ENCODE results near the gene MYMK.

MYMK gene

DNA sequence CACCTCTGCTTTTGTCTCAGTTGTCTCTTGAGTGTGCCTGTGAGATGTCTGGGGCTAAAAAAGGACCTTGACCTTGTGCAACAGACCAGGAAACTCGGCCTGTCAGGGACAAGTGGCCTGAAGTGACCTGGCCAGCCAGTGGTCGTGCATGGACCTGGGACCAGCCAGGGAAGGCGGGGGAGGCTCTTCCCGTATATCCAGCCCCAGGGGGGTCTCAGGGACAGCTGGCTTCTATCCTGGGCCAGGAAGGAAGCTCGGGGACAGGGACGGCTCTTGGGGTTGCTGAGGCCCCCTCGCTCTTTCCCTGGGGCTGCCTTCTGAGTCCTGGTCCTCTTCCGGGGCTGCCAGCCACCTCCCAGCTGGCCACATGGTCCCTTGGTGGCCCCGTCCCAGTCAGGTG, 6.5 kb upstream of the MYMK start:
- no peak overlapping the region for H3K4me3 ChIP-seq (ENCODE audit: low read length in 2 of 2)
- H3K36me3 ChIP-seq (replicated peaks in 1 of 2; ENCODE audit: control insufficient read depth in 2 of 2, insufficient read depth in 2 of 2, low read length in 2 of 2): no peaks in the 10 kb centered on the region
- no peak overlapping the region for H3K4ac ChIP-seq (ENCODE audit: low read length)
- H3K9me3 ChIP-seq (replicated peaks in 1 of 2; ENCODE audit: control insufficient read depth in 2 of 2, insufficient read depth in 1 of 2, low read depth in 1 of 2, low read length in 2 of 2): no peaks in the 10 kb centered on the region
- H2BK12ac ChIP-seq (ENCODE audit: low read length): no peak overlapping the region
- H4K91ac ChIP-seq (ENCODE audit: low read depth, low read length, poor library complexity): no peak overlapping the region
- no peak overlapping the region for H3K4me2 ChIP-seq (ENCODE audit: insufficient read depth, low read length, poor library complexity, severe bottlenecking)
- no peak overlapping the region for H2BK120ac ChIP-seq (ENCODE audit: low read depth, low read length)
- peaks cover 2% of the 10 kb centered on the region for H3K79me1 ChIP-seq (ENCODE audit: low read depth, low read length)
- WGBS, 2 donors (ENCODE audit: extremely low coverage in 2 of 2, insufficient read length in 2 of 2, insufficient replicate concordance in 1 of 2): no CpG with 5 or more reads among the region's 9 CpGs
- peaks cover 35 to 39% of the 10 kb centered on the region in 2 donors for H3K4me1 ChIP-seq (ENCODE audit: control insufficient read depth in 2 of 2, insufficient read depth in 1 of 2, low read depth in 1 of 2, low read length in 2 of 2)
- peak overlapping the region; percentile 21 for H3K23ac ChIP-seq (ENCODE audit: low read depth, low read length, poor library complexity)
- peak overlapping the region; percentile 29 for H3K18ac ChIP-seq (ENCODE audit: low read length)
- no peak overlapping the region for H4K8ac ChIP-seq (ENCODE audit: low read depth, low read length)
- peaks cover 0 to 64% (median 23%) of the 10 kb centered on the region in 3 experiments for H3K27me3 ChIP-seq (ENCODE audit: control insufficient read depth in 3 of 3, insufficient read depth in 3 of 3, low read depth in 1 of 3, low read length in 3 of 3)
- H3K27ac ChIP-seq (replicated peaks; ENCODE audit: low read length): no peak overlapping the region
- peak overlapping the region; percentile 95 for H2AK5ac ChIP-seq (ENCODE audit: low read depth, low read length)
- no peak overlapping the region for H2AFZ ChIP-seq (ENCODE audit: low read length)
- peak overlapping the region; percentile 73 for H2BK15ac ChIP-seq (ENCODE audit: low read length)
- H2BK5ac ChIP-seq (ENCODE audit: low read length): no peak overlapping the region
- no peak for DNase-seq (ENCODE audit: low spot score)
- H3K9ac ChIP-seq (ENCODE audit: low read depth, low read length, poor library complexity): no peak overlapping the region
- no peak overlapping the region for H3K14ac ChIP-seq (ENCODE audit: low read length)

DNA sequence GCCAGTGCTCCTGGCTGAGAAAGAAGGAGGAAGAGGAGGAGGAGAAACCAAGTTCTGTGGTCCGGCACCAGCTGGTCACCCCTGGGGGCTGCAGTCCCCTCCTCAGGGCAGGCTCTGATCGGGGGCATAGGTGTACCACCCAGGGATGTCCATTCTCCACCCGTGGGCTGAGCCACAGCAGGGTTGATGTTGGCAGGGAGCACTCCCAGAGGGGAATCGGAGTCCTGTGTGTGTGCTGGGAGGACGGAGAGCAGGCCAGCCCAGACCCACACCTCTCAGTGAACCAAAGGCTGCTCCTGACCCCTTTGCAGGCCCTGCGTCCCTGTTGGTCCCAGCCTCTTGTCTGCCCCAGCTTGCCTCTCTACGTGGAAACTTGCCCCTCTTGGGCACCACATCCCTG, 5.1 kb upstream of the MYMK start:
- no CpG with 5 or more reads among the region's 7 CpGs for WGBS, 2 donors (ENCODE audit: extremely low coverage in 2 of 2, insufficient read length in 2 of 2, insufficient replicate concordance in 1 of 2)
- Histone ChIP-seq H3K27ac (replicated peaks; ENCODE audit: low read length) (no peak overlapping the region), H2BK5ac (ENCODE audit: low read length) (no peak overlapping the region), H2BK15ac (ENCODE audit: low read length) (no peak overlapping the region), H4K91ac (ENCODE audit: low read depth, low read length, poor library complexity) (no peak overlapping the region), H3K23ac (ENCODE audit: low read depth, low read length, poor library complexity) (peak overlapping the region; percentile 26), H3K9me3 (replicated peaks in 1 of 2; ENCODE audit: control insufficient read depth in 2 of 2, insufficient read depth in 1 of 2, low read depth in 1 of 2, low read length in 2 of 2) (no peaks in the 10 kb centered on the region), H3K79me1 (ENCODE audit: low read depth, low read length) (peaks cover 2% of the 10 kb centered on the region), H3K4me2 (ENCODE audit: insufficient read depth, low read length, poor library complexity, severe bottlenecking) (no peak overlapping the region), H3K14ac (ENCODE audit: low read length) (no peak overlapping the region), H2BK120ac (ENCODE audit: low read depth, low read length) (peak overlapping the region; percentile 38), H3K4me3 (ENCODE audit: low read length in 2 of 2) (no peak overlapping the region), H3K4ac (ENCODE audit: low read length) (no peak overlapping the region), H3K9ac (ENCODE audit: low read depth, low read length, poor library complexity) (no peak overlapping the region), H2AK5ac (ENCODE audit: low read depth, low read length) (peak overlapping the region; percentile 93), H3K36me3 (replicated peaks in 1 of 2; ENCODE audit: control insufficient read depth in 2 of 2, insufficient read depth in 2 of 2, low read length in 2 of 2) (no peaks in the 10 kb centered on the region), H3K4me1 (ENCODE audit: control insufficient read depth in 2 of 2, insufficient read depth in 1 of 2, low read depth in 1 of 2, low read length in 2 of 2) (peaks cover 36 to 38% of the 10 kb centered on the region in 2 donors), H2AFZ (ENCODE audit: low read length) (no peak overlapping the region), H2BK12ac (ENCODE audit: low read length) (peak overlapping the region; percentile 93), H3K27me3 (ENCODE audit: control insufficient read depth in 3 of 3, insufficient read depth in 3 of 3, low read depth in 1 of 3, low read length in 3 of 3) (peaks cover 0 to 52% (median 15%) of the 10 kb centered on the region in 3 experiments), H4K8ac (ENCODE audit: low read depth, low read length) (no peak overlapping the region), H3K18ac (ENCODE audit: low read length) (no peak overlapping the region)
- no peak for DNase-seq (ENCODE audit: low spot score)

DNA sequence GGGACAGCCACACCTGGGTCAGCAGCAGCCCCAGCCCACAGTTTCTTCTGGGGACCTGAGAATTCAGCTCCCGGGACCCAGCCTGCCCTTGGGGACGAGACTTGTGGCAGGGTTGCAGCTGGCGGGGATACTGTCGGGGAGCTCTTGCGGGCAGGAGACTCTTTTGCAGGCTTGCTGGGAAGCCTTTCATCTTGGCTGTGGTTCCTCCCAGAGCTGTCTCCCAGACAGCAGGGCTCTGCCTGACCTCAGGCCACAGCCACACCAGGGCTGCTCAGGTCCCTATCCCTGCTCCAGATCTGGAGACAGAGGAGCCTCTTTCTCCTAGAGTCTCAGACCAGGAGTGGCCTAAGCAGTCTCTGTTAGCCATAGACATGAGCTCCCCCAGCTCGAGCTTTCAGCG, 4.7 kb upstream of the MYMK start:
- Histone ChIP-seq H3K27ac (replicated peaks; ENCODE audit: low read length) (no peak overlapping the region), H2AFZ (ENCODE audit: low read length) (no peak overlapping the region), H3K4me3 (ENCODE audit: low read length in 2 of 2) (no peak overlapping the region), H3K14ac (ENCODE audit: low read length) (no peak overlapping the region), H3K79me1 (ENCODE audit: low read depth, low read length) (no peaks in the 10 kb centered on the region), H2BK12ac (ENCODE audit: low read length) (no peak overlapping the region), H3K23ac (ENCODE audit: low read depth, low read length, poor library complexity) (no peak overlapping the region), H3K9ac (ENCODE audit: low read depth, low read length, poor library complexity) (peak overlapping the region; percentile 27), H3K4me2 (ENCODE audit: insufficient read depth, low read length, poor library complexity, severe bottlenecking) (no peak overlapping the region), H2BK15ac (ENCODE audit: low read length) (no peak overlapping the region), H2BK120ac (ENCODE audit: low read depth, low read length) (peak overlapping the region; percentile 38), H2AK5ac (ENCODE audit: low read depth, low read length) (peak overlapping the region; percentile 93), H3K36me3 (replicated peaks in 1 of 2; ENCODE audit: control insufficient read depth in 2 of 2, insufficient read depth in 2 of 2, low read length in 2 of 2) (no peaks in the 10 kb centered on the region), H4K91ac (ENCODE audit: low read depth, low read length, poor library complexity) (no peak overlapping the region), H4K8ac (ENCODE audit: low read depth, low read length) (no peak overlapping the region), H3K18ac (ENCODE audit: low read length) (no peak overlapping the region), H3K27me3 (ENCODE audit: control insufficient read depth in 3 of 3, insufficient read depth in 3 of 3, low read depth in 1 of 3, low read length in 3 of 3) (peaks cover 0 to 49% (median 13%) of the 10 kb centered on the region in 3 experiments), H3K9me3 (replicated peaks in 1 of 2; ENCODE audit: control insufficient read depth in 2 of 2, insufficient read depth in 1 of 2, low read depth in 1 of 2, low read length in 2 of 2) (no peaks in the 10 kb centered on the region), H3K4ac (ENCODE audit: low read length) (no peak overlapping the region), H3K4me1 (ENCODE audit: control insufficient read depth in 2 of 2, insufficient read depth in 1 of 2, low read depth in 1 of 2, low read length in 2 of 2) (peaks cover 33 to 35% of the 10 kb centered on the region in 2 donors), H2BK5ac (ENCODE audit: low read length) (no peak overlapping the region)
- no CpG with 5 or more reads among the region's 7 CpGs for WGBS, 2 donors (ENCODE audit: extremely low coverage in 2 of 2, insufficient read length in 2 of 2, insufficient replicate concordance in 1 of 2)
- DNase-seq (ENCODE audit: low spot score): no peak

DNA sequence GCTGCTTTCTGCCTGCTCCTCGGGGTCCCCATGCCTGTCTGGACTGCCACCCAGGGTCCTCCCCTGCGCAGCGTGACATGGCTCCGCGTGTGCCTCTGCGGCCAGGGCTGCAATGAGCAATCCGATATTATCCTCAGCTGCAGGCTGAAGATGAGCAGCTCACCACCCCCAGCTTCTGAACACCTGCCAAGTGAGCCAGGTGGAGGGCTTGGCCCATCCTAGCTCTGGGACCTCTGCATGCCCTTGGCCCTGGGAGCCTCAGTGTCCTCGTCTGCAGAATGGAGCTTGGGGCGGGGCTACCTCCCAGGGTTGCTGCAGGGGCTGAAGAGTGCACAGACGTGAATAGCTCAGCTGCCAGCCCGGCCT, 4.1 kb upstream of the MYMK start:
- H3K79me1 ChIP-seq (ENCODE audit: low read depth, low read length): no peaks in the 10 kb centered on the region
- no peak overlapping the region for H3K4ac ChIP-seq (ENCODE audit: low read length)
- no peak overlapping the region for H3K9ac ChIP-seq (ENCODE audit: low read depth, low read length, poor library complexity)
- no peak overlapping the region for H2BK5ac ChIP-seq (ENCODE audit: low read length)
- no CpG with 5 or more reads among the region's 11 CpGs for WGBS, 2 donors (ENCODE audit: extremely low coverage in 2 of 2, insufficient read length in 2 of 2, insufficient replicate concordance in 1 of 2)
- H3K14ac ChIP-seq (ENCODE audit: low read length): no peak overlapping the region
- H3K23ac ChIP-seq (ENCODE audit: low read depth, low read length, poor library complexity): no peak overlapping the region
- H3K4me2 ChIP-seq (ENCODE audit: insufficient read depth, low read length, poor library complexity, severe bottlenecking): no peak overlapping the region
- no peak overlapping the region for H4K91ac ChIP-seq (ENCODE audit: low read depth, low read length, poor library complexity)
- H2AK5ac ChIP-seq (ENCODE audit: low read depth, low read length): peak overlapping the region; percentile 90
- no peak overlapping the region for H2AFZ ChIP-seq (ENCODE audit: low read length)
- H4K8ac ChIP-seq (ENCODE audit: low read depth, low read length): no peak overlapping the region
- H2BK12ac ChIP-seq (ENCODE audit: low read length): no peak overlapping the region
- peak overlapping the region; percentile 54 for H3K18ac ChIP-seq (ENCODE audit: low read length)
- peak overlapping the region; percentile 6 for H2BK15ac ChIP-seq (ENCODE audit: low read length)
- H3K36me3 ChIP-seq (replicated peaks in 1 of 2; ENCODE audit: control insufficient read depth in 2 of 2, insufficient read depth in 2 of 2, low read length in 2 of 2): no peaks in the 10 kb centered on the region
- H2BK120ac ChIP-seq (ENCODE audit: low read depth, low read length): peak overlapping the region; percentile 17
- no peak overlapping the region for H3K4me3 ChIP-seq (ENCODE audit: low read length in 2 of 2)
- no peak for DNase-seq (ENCODE audit: low spot score)
- H3K4me1 ChIP-seq (ENCODE audit: control insufficient read depth in 2 of 2, insufficient read depth in 1 of 2, low read depth in 1 of 2, low read length in 2 of 2): peaks cover 29 to 30% of the 10 kb centered on the region in 2 donors
- H3K27ac ChIP-seq (replicated peaks; ENCODE audit: low read length): no peak overlapping the region
- H3K27me3 ChIP-seq (ENCODE audit: control insufficient read depth in 3 of 3, insufficient read depth in 3 of 3, low read depth in 1 of 3, low read length in 3 of 3): peaks cover 0 to 43% (median 9%) of the 10 kb centered on the region in 3 experiments
- H3K9me3 ChIP-seq (replicated peaks in 1 of 2; ENCODE audit: control insufficient read depth in 2 of 2, insufficient read depth in 1 of 2, low read depth in 1 of 2, low read length in 2 of 2): no peaks in the 10 kb centered on the region
